NCI-H82 treated with DMSO at 0.1 percent for 48 hours (cell line): ENCODE results near the gene CCDC177.
"Not testable (repeated sequence)": the region's sequence is repeated elsewhere in the genome, so short reads cannot be mapped to it uniquely, and the experiment has no call there.

Experiments
- DNase-seq: peaks from one replicate; lab custom pipeline; 2025; ENCODE audit not compliant: unreplicated experiment; lab: John Stamatoyannopoulos, UW

CCDC177 gene

DNA sequence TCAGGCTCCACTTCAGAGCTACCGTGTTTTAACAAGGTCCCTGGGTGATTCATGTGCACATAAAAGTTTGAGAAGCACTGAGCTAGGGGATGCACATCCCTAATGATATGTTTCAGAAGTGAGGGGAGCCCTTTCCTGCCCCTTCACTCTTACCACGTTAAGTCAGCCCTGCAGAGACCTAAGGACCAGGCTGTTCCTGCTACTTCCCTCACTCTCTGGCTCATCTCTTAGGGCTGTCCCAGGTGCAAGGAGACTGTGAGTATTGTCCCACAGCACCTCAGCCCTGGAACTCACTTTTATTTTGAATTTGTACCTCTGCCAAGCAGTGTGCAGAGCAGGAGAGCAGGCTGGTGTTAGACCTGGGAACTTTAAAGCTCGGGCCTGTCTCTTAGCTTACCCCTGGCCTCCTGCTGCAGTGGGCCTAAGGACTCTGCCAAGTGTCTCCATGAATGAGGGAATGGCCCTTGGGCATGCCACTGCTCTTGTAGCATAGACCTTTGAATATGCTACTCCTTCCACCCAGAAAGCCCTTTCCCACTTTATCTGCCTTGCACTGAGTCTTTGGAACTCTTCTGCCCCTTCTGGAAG, 25.7 kb upstream of the CCDC177 start:
- no peak for DNase-seq

- DNase-seq, result not testable (repeated sequence)
These were observed 24.8 kb upstream of the CCDC177 start for GRCh38 chr14:69599431-69599830.

- no peak for DNase-seq
These were observed 20.7 kb upstream of the CCDC177 start for GRCh38 chr14:69595336-69595735.

- DNase-seq, result no peak
These were observed 20.2 kb upstream of the CCDC177 start for GRCh38 chr14:69594846-69595245.

GRCh38 chr14:69593018-69593677, 18.5 kb upstream of the CCDC177 start:
- peak; percentile 93 for DNase-seq

DNA sequence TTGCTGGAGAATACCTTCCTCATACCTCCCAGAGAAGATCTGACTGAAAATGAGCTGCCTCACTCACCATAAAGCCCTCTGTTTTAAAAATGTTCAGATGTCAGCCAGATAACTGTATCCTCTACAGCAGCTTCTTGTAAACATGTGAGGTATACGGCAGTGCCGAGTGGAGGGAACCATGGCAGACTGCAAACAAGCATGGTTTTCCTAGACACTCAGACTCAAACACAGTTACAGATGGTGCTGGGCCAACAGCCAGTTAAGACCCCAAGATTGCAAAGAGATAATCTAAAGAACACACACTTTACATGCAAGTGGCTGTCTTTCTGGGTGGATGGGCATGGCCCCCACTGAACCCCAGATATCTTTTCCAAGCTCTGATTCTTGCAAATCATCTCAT, 16.6 kb upstream of the CCDC177 start:
- peak; percentile 35 for DNase-seq

DNA sequence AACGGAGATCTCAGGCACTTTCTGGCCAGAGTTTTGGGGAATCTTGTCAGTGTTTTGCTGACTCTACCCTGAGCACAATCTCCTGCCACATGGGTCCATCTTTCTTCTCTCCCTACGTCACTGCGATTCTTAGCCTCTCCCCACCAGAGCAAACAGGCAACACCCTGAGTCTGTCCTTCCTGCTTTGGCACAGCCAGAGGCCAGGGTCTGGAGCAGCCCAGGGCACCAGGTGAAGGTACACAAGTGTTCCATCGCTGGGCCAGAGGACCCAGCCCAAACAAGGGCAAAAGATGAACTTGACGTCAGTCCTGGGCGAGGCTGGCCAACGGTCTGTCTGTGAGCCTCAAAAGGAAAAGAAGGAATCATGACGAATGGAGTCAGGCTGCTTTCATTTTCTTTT, 12.7 kb upstream of the CCDC177 start:
- DNase-seq, result no peak

DNA sequence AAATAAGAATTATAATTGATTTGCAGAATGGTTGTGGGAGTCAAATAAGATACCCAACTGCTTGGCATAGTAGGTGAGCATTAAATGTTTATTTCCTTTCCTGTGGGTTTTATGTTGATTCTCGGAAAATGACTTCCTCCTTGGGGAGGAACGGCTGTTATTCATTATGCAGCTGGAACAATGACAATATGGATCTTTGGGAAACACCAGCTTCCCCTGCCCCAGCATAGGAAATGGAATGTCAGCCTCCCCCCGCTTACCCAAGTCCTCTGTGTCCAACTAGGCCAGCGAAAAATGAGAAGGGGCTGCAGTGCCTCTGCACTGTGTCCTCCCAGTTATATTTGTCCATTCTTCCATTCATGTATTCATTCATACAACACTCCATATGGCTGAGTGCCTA, 11.7 kb upstream of the CCDC177 start:
- no peak for DNase-seq

GRCh38 chr14:69584389-69584788, 9.7 kb upstream of the CCDC177 start:
- no peak for DNase-seq

- DNase-seq, result no peak
These were observed 8.2 kb upstream of the CCDC177 start for GRCh38 chr14:69582829-69583228.

GRCh38 chr14:69582212-69582611, 7.5 kb upstream of the CCDC177 start:
- no peak for DNase-seq

DNA sequence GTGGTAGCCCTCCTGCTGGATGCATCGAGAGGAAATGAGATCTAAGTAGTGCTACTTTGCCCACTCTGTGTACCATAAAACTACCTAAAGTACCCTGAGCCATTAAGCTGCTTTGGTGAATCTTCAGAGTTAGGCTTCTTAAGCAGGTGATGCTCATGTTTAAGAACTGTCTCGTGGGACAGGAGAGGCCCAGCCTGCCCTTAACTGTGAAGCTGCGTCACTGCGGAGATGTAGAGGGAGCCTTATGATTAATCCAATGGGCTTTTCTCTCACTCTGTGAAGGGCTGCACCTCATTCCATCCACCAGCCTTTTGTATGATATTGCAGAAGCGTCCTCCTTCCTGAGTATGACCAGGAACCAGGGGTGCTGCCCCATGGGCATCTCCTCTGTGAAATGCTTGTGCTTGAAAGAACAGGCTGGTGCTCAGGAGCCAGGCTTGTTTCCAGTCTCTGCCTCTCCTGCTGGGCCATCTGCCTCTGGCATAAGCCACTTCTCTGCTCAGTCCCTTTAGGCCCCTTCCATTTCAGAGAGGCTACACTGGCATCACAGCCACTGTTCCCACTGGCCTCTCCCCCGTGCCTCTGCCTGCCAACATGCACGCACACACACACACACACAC, 6.8 kb upstream of the CCDC177 start:
- DNase-seq, result peak; percentile 75

DNA sequence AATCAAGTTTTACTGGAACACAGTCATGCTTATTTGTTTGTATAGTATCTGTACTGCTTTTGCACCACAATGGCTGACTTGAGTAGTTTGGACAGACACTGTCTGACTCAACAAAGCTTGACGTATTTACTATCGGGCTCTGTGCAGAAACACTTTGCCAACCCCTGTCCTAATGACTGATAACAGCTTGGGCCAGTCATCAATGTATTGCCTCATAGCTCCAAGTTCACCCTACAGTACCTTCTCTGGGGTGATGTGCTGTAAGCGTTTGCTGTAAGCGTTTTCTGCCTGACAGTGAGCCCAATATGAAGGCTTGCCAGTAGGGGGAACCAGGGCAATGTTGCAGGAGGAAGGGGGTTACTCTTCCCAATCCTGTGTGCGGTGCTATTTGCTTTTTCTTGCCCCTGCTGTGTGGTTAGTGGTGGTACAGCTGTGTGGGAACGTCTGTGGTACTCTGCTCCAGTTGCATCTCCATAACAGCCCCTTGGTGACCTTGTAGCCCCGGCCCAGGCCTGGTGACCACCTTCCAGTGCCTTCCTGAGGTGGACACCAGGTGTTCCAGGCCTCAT, 5.4 kb upstream of the CCDC177 start:
- DNase-seq, result peak; percentile 27

DNA sequence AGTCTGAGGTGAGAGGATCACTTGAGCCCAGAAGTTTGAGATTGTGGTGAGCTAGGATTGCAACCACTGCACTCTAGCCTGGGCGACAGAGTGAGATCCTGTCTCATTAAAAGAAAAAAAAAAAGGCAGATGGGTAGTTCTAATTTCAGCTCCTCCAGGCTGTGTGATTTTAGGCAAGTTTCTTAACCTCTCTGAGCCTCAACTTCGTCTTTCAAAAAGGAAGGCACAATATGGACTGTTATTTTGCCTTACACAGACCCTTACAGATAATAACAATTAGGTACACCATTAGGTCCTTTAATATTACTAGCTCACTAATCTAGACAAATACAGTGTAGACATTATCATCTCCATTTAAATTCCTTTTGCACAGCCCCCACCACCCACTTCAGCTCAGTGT, 4.8 kb upstream of the CCDC177 start:
- DNase-seq, result no peak

GRCh38 chr14:69574954-69575295, 254 bp upstream of the CCDC177 start:
- DNase-seq, result no peak

DNA sequence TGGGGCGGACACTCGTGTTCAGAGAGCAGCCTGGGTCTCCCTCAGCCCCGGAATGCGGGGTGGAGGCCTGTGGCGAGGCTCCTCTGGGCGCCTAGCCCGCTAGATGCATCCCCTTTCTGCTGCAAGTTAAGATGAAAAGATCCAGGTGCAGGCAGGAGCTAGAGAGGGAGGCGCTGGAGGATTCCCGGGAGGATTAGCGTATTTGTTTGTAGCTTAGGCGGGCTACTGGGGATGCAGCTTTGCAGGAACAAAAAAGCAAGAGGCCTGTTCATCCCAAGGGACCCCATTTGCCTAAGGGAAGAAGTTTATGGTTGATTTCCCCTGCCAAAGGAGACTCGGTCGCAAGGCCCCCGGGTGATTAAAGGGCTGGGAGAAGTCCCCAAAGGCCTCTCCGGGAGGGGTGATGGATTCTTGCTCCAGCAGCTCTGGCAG, 824 bp downstream of the CCDC177 start:
- peak; percentile 95 for DNase-seq

- peak; percentile 95 for DNase-seq
These were observed 1.4 kb downstream of the CCDC177 start for GRCh38 chr14:69573205-69573830.

DNA sequence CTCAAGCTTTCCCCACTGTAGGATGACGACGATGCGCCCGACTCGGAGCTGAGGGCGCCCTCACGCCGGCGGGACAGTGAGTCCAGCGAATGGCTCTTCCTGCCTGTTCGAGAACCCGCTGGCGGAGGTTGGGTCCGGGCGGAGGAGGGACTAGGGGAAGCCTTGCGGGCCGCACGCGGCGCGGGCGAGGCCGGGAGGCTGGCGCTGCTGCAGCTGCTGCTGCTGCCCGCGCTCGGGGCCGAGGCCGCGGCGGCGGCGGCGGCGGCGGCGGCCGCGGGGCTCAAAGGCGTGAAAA, 1.9 kb downstream of the CCDC177 start:
- DNase-seq, result no peak

- no peak for DNase-seq
These were observed 2.4 kb downstream of the CCDC177 start for GRCh38 chr14:69572030-69572840.

GRCh38 chr14:69571449-69572029, 3.1 kb downstream of the CCDC177 start:
- DNase-seq, result no peak

- DNase-seq, result no peak
These were observed 3.8 kb downstream of the CCDC177 start for GRCh38 chr14:69570836-69571330.
